Thoracic aorta endothelial cell (primary cell): ENCODE results near the gene CAMSAP3. TPM values are rescaled to one million over a fixed set of nuclear protein-coding genes. Genes with fewer than 3 reads are reported as not detected.

Source experiments
- small RNA-seq: library from RNA; depleted of rRNA; stranded (forward); fragments of <200 nt; gene quantifications from one replicate; pipeline ENCODE3, GENCODE V24; 2012
- total RNA-seq: library from RNA; depleted of rRNA; stranded (reverse); fragments of >200 nt; gene quantifications from 2 replicates; pipeline ENCODE4 v1.2.3, GENCODE V29; 2012

The CAMSAP3 gene, protein sequence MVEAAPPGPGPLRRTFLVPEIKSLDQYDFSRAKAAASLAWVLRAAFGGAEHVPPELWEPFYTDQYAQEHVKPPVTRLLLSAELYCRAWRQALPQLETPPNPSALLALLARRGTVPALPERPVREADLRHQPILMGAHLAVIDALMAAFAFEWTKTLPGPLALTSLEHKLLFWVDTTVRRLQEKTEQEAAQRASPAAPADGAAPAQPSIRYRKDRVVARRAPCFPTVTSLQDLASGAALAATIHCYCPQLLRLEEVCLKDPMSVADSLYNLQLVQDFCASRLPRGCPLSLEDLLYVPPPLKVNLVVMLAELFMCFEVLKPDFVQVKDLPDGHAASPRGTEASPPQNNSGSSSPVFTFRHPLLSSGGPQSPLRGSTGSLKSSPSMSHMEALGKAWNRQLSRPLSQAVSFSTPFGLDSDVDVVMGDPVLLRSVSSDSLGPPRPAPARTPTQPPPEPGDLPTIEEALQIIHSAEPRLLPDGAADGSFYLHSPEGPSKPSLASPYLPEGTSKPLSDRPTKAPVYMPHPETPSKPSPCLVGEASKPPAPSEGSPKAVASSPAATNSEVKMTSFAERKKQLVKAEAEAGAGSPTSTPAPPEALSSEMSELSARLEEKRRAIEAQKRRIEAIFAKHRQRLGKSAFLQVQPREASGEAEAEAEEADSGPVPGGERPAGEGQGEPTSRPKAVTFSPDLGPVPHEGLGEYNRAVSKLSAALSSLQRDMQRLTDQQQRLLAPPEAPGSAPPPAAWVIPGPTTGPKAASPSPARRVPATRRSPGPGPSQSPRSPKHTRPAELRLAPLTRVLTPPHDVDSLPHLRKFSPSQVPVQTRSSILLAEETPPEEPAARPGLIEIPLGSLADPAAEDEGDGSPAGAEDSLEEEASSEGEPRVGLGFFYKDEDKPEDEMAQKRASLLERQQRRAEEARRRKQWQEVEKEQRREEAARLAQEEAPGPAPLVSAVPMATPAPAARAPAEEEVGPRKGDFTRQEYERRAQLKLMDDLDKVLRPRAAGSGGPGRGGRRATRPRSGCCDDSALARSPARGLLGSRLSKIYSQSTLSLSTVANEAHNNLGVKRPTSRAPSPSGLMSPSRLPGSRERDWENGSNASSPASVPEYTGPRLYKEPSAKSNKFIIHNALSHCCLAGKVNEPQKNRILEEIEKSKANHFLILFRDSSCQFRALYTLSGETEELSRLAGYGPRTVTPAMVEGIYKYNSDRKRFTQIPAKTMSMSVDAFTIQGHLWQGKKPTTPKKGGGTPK
- 0.07 and 0.13 TPM in 2 replicates for total RNA-seq

GRCh38 chr19:7595466-7596133, at the start of gene CAMSAP3:
Gene CAMSAP3, plus strand, starts transcription at chr19:7595863. Its CDS starts 140 bp downstream, at chr19:7596003.

DNA sequence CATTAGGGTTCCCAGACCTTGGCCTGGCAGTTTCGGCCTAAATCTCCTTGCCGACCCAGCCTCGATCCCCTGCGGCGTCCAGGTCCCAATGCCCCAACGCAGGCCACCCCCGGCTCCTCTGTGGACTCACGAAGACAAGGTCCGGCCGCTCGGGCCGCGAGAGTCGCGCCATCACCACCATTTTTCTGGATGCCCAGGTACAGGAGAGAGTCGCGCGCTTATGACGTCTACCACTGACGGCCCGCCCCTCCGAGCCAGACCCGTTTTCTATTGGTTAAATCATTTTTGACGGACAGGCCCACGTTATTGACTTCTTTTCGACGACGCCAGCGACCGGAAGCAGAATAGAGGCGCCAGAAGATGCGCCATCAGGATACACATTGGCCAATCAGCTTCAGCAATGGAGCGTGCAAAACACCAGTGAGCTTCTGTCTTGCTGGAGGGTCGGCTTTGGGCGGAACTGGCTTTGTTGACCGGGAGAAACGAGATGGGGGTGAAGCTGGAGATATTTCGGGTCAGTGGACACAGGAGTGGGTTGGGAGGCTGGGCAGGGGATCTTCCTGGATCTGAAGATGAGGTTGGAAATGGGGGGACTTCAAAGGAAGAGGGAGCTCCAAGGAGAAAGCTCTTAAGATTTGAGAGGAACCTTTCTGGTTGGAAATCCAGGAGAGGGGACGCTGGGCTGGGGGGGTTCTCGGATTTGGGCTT, 33.8 kb downstream of the CAMSAP3 start, which contains the start of the genes PET100 and XAB2:
Gene PET100 (plus strand): TSS at position 447 of the 708 bp plus-strand sequence. CDS start 41 bp downstream, at position 488.
Gene XAB2 (minus strand): TSS at position 199 of the 708 bp plus-strand sequence. CDS start 18 bp downstream, at position 181.

GRCh38 chr19:7633698-7634097, 38.0 kb downstream of the CAMSAP3 start, which contains the start of gene PCP2:
Gene PCP2, minus strand, starts transcription at chr19:7633719. Its CDS starts 262 bp downstream, at chr19:7633457.

DNA sequence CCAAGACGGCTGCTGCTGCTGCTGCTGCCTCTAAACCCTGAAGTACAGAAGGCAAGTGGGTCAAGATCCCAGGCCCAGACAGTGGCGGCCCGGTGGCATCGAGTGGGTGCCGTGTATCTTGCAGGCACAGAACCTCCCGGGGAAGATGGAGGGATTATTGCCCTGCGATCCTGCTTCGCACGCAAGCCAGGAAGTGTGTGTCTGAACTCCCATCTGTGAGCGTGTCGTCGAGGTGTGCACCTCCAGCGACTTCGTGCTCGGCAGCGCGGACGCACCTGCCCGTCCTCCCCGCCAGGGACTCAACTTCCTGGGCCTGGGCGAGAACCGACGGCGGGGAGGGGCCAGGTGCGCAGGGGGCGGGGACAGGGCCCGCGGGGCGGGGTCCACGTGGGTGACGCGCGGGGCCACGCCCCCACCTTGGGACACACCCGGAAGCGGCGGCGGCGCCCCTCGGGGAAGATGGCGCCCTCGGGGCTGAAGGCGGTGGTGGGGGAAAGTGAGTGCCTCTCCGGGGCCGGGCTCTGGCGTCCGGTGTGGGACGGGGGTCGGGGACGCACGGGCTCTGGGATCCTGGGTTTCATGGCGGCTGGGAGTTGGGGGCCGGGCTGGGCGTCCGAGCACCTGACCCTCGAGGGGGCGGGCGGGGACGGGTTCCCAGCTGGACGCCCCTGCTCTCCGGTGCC, 41.2 kb downstream of the CAMSAP3 start, which contains the start of gene STXBP2:
Gene STXBP2 (plus strand): TSS at position 420 of the 683 bp plus-strand sequence. CDS start 40 bp downstream, at position 460.

Small RNA genes within 50 kb of the gene (small RNA-seq; reads per million reads assigned to genes)
- gene MIR6792, result not detected

Other genes starting within 250 kb of the CAMSAP3 start
- 23.0 and 33.3 TPM in 2 replicates for gene ARHGEF18, start 246.9 kb upstream of the CAMSAP3 start, total RNA-seq
- 1.1 and 2.1 TPM in 2 replicates for gene PEX11G, start 106.8 kb upstream of the CAMSAP3 start, total RNA-seq
- 27.0 and 32.0 TPM in 2 replicates for gene ZNF358, start 79.8 kb upstream of the CAMSAP3 start, total RNA-seq
- 6.3 and 7.0 TPM in 2 replicates for gene MCOLN1, start 73.2 kb upstream of the CAMSAP3 start, total RNA-seq
- 110 and 122 TPM in 2 replicates for gene PNPLA6, start 60.1 kb upstream of the CAMSAP3 start, total RNA-seq
- gene XAB2, start 33.7 kb downstream of the CAMSAP3 start, total RNA-seq, result 28.7 and 36.0 TPM in 2 replicates
- gene PET100, start 33.9 kb downstream of the CAMSAP3 start, total RNA-seq, result 9.0 and 13.8 TPM in 2 replicates
- not detected in 2 replicates for gene PCP2, start 37.9 kb downstream of the CAMSAP3 start, total RNA-seq
- 32.9 and 44.8 TPM in 2 replicates for gene STXBP2, start 41.2 kb downstream of the CAMSAP3 start, total RNA-seq
- gene RETN, start 73.2 kb downstream of the CAMSAP3 start, total RNA-seq, result not detected in 2 replicates
- not detected in 2 replicates for gene MCEMP1, start 81.2 kb downstream of the CAMSAP3 start, total RNA-seq
- 49.9 and 56.1 TPM in 2 replicates for gene TRAPPC5, start 85.0 kb downstream of the CAMSAP3 start, total RNA-seq
- not detected in 2 replicates for gene FCER2, start 106.3 kb downstream of the CAMSAP3 start, total RNA-seq
- not detected in 2 replicates for gene CLEC4G, start 136.2 kb downstream of the CAMSAP3 start, total RNA-seq
- not detected in 2 replicates for gene CD209, start 151.7 kb downstream of the CAMSAP3 start, total RNA-seq
- gene CLEC4M, start 167.4 kb downstream of the CAMSAP3 start, total RNA-seq, result not detected in 2 replicates
- 9.6 and 13.8 TPM in 2 replicates for gene EVI5L, start 234.4 kb downstream of the CAMSAP3 start, total RNA-seq